D721Med (cell line): ENCODE data around the gene RBM4.

Experiments
- DNase-seq: peaks from one replicate; pipeline ENCODE4 v3.0.0; 2011; ENCODE audit warnings: low spot score; ENCODE audit not compliant: insufficient read length
- FAIRE-seq: peaks from 2 replicates; lab custom pipeline; 2011; peaks lifted over from hg19 to GRCh38; lab: Jason Lieb, UNC
- CTCF ChIP-seq: IDR thresholded peaks from 2 replicates; pipeline ENCODE4 v1.5.1; 2012; ENCODE audit warnings: mild to moderate bottlenecking, control low read depth; ENCODE audit not compliant: insufficient read depth; ENCODE audit errors: missing control alignments

The RBM4 gene

GRCh38 chr11:66641834-66642233 lies 3.3 kb downstream of the RBM4 start:
- FAIRE-seq (no peak), DNase-seq (no peak)
- TF ChIP-seq CTCF, result no peak

- no peak for FAIRE-seq
- TF ChIP-seq CTCF, result no peak
- no peak for DNase-seq
These were observed 5.4 kb downstream of the RBM4 start for GRCh38 chr11:66643745-66644437.

- no peak for TF ChIP-seq CTCF
- no peak for FAIRE-seq
These were observed 8.3 kb downstream of the RBM4 start for GRCh38 chr11:66646828-66647227.

GRCh38 chr11:66649903-66650302 lies 11.4 kb downstream of the RBM4 start:
- no peak for TF ChIP-seq CTCF
- DNase-seq (no peak), FAIRE-seq (no peak)

More at GRCh38 chr11:66646828-66647227, 8.3 kb downstream of the RBM4 start:
- no peak for DNase-seq

- no peak for DNase-seq
- no peak for FAIRE-seq
- TF ChIP-seq CTCF, result no peak
These were observed 12.5 kb downstream of the RBM4 start for GRCh38 chr11:66651016-66651415.

- no peak for FAIRE-seq
- DNase-seq, result no peak
- TF ChIP-seq CTCF, result no peak
These were observed 14.1 kb downstream of the RBM4 start for GRCh38 chr11:66652651-66653050.

GRCh38 chr11:66653123-66653522 lies 14.6 kb downstream of the RBM4 start:
- no peak for FAIRE-seq
- no peak for TF ChIP-seq CTCF
- no peak for DNase-seq
